ENCODE measurements around the gene THOC6. TPM values are rescaled to one million over a fixed set of nuclear protein-coding genes. Genes with fewer than 3 reads are reported as not detected.
A peak's percentile ranks its signal among the peaks of the same experiment; 100 is the strongest.

The THOC6 gene
- total RNA-seq, 2 experiments from 2014 or later: 12.0 to 12.9 TPM

DNA sequence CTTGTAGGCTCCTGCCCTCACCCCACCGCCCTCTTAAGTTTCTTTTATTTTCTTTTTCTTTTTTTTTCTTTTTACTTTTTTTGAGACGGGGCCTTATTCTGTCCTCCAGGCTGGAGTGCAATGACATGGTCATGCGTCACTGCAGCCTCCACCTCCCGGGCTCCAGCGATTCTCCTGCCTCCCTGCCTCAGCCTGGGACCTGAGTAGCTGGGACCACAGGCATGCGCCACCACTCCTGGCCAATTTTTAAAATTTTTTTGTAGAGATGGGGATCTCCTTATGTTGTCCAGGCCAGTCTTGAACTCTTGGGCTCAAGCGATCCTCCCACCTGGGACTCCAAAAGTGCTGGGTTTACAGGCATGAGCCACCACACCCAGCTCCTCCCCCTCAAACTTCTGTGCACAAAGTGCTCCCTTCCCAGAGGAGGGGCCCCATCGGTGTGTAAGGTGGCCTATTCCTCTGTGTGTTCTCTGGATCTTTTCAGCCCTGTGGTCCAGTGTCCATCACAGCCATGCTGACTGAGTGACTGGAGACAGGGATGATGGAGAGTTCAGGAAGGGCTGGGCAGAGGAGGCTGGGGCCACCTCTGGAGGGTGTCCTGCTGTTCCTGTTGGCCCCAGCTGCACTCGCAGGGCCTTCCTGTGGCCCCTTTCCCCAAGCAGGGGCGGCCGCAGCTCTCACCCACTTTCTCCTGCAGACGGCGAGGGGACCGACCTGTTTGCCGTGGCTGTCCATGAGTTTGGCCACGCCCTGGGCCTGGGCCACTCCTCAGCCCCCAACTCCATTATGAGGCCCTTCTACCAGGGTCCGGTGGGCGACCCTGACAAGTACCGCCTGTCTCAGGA lies 32.7 kb downstream of the THOC6 start:
- CTCF ChIA-PET: interaction anchor here (0.8 to 1.9 kb wide), 2 partner anchors 25 to 73 kb away, joined by 3 to 7 read pairs; no protein-coding TSS in a partner anchor
- no peak for ATAC-seq (ENCODE audit: poor library complexity)
- DNase-seq: peak in 1 of 14 experiments; percentile 15
- intact Hi-C loops (cut with DNase I, micrococcal nuclease): loop anchor here in 1 of 2 experiments (5.0 kb wide), 1 partner anchor 54 kb away; no protein-coding TSS in a partner anchor
- no peaks in the 10 kb centered on the region for H3K9me3 Mint-ChIP-seq
- peaks cover 30% of the 10 kb centered on the region for H3K36me3 Mint-ChIP-seq (ENCODE audit: low read depth)
- Histone ChIP-seq H3K4me3 (ENCODE audit: low read length) (no peak overlapping the region), H3K27me3 (ENCODE audit: control insufficient read depth in 1 of 2, insufficient read depth in 2 of 2, low read length in 2 of 2) (no peaks in the 10 kb centered on the region), H3K27ac (ENCODE audit: low read depth in 1 of 2, low read length in 2 of 2) (no peak overlapping the region), H3K9me3 (ENCODE audit: control insufficient read depth in 1 of 2, insufficient read depth in 1 of 2, low read length in 2 of 2) (no peaks in the 10 kb centered on the region), H3K4me1 (ENCODE audit: insufficient read depth, low read length) (peaks cover 64% of the 10 kb centered on the region), H3K36me3 (ENCODE audit: insufficient read depth, low read length) (peaks cover 3% of the 10 kb centered on the region)
- TF ChIP-seq, protein P1, sequence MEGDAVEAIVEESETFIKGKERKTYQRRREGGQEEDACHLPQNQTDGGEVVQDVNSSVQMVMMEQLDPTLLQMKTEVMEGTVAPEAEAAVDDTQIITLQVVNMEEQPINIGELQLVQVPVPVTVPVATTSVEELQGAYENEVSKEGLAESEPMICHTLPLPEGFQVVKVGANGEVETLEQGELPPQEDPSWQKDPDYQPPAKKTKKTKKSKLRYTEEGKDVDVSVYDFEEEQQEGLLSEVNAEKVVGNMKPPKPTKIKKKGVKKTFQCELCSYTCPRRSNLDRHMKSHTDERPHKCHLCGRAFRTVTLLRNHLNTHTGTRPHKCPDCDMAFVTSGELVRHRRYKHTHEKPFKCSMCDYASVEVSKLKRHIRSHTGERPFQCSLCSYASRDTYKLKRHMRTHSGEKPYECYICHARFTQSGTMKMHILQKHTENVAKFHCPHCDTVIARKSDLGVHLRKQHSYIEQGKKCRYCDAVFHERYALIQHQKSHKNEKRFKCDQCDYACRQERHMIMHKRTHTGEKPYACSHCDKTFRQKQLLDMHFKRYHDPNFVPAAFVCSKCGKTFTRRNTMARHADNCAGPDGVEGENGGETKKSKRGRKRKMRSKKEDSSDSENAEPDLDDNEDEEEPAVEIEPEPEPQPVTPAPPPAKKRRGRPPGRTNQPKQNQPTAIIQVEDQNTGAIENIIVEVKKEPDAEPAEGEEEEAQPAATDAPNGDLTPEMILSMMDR (IDR thresholded peaks at IDR 0.05): no peak
- POLR2A ChIA-PET: interaction anchor here (0.8 to 1.1 kb wide), 3 partner anchors 9 to 18 kb away, joined by 3 to 4 read pairs (median 3); no protein-coding TSS in a partner anchor
- H3K4me3 Mint-ChIP-seq: peak overlapping the region; percentile 70
- no peaks in the 10 kb centered on the region for H3K27me3 Mint-ChIP-seq
- H3K27ac Mint-ChIP-seq: peak overlapping the region; percentile 61
- H3K4me1 Mint-ChIP-seq (ENCODE audit: low read depth): peaks cover 50% of the 10 kb centered on the region

DNA sequence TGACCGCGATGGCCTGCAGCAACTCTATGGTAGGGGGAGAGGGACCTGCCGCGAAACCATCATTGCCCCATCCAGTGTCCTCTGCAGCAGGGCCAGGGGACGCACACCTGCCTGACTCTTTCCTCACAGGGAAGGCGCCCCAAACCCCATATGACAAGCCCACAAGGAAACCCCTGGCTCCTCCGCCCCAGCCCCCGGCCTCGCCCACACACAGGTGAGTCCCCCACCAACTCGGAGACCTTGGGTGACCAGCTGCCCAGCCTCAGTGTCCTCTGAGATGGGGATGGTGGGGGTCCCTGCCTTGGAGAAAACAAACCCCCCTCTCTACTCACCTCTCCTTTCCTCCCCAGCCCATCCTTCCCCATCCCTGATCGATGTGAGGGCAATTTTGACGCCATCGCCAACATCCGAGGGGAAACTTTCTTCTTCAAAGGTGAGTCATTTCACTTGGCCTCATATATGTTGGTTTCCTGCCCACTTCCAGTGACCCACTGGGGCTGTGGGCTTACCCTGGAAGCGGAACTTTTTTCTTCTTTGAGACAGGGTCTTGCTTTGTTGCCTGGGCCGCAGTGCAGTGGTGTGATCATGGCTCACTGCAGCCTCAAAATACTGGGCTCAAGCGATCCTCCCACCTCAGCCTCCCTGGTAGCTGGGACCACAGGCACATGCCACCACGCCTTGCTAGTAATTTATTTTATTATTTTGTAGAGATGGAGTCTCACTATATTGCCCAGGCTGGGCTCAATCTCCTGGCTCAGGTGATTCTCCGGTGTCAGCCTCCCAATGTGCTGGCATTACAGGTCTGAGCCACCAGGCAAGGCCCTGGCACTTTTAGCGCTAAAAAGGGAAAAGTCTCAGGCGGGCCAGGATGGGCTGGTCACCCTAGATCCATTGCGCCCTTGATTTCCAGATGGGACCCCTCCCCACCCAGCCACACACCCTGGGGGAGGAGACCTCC lies 33.6 kb downstream of the THOC6 start:
- Mint-ChIP-seq H3K27ac (peak overlapping the region; percentile 61), H3K9me3 (no peaks in the 10 kb centered on the region), H3K4me1 (ENCODE audit: low read depth) (peaks cover 50% of the 10 kb centered on the region), H3K27me3 (no peaks in the 10 kb centered on the region), H3K36me3 (ENCODE audit: low read depth) (peaks cover 25% of the 10 kb centered on the region), H3K4me3 (peak overlapping the region; percentile 70)
- TF ChIP-seq, protein P1 (IDR thresholded peaks at IDR 0.05): no peak
- Histone ChIP-seq H3K36me3 (ENCODE audit: insufficient read depth, low read length) (peaks cover 3% of the 10 kb centered on the region), H3K4me1 (ENCODE audit: insufficient read depth, low read length) (peaks cover 71% of the 10 kb centered on the region), H3K4me3 (ENCODE audit: low read length) (peak overlapping the region; percentile 87), H3K27ac (ENCODE audit: low read depth in 1 of 2, low read length in 2 of 2) (no peak overlapping the region), H3K9me3 (ENCODE audit: control insufficient read depth in 1 of 2, insufficient read depth in 1 of 2, low read length in 2 of 2) (no peaks in the 10 kb centered on the region), H3K27me3 (ENCODE audit: control insufficient read depth in 1 of 2, insufficient read depth in 2 of 2, low read length in 2 of 2) (no peaks in the 10 kb centered on the region)
- ATAC-seq (ENCODE audit: poor library complexity) (no peak), DNase-seq (peak in 1 of 14 experiments; percentile 36)
- ChIA-PET CTCF (interaction anchor here (0.9 to 3.1 kb wide), 7 partner anchors 26 to 101 kb away, joined by 3 to 62 read pairs (median 9); partner anchors contain the start of gene ZNF213), POLR2A (interaction anchor here (0.9 to 5.4 kb wide), 5 partner anchors 17 to 72 kb away, joined by 4 to 70 read pairs (median 4); no protein-coding TSS in a partner anchor)
- intact Hi-C loops (cut with DNase I, micrococcal nuclease): loop anchor here (2.0 to 5.0 kb wide), 4 partner anchors 43 to 109 kb away; no protein-coding TSS in a partner anchor
